G401 (cell line): ENCODE data around the gene ADAMTS6. TPM values are rescaled to one million over a fixed set of nuclear protein-coding genes. Genes with fewer than 3 reads are reported as not detected.
A peak's percentile ranks its signal among the peaks of the same experiment; 100 is the strongest.

Source experiments
- DNase-seq: peaks from one replicate; pipeline ENCODE4 v3.0.0-alpha.2; 2015; ENCODE audit warnings: low spot score
- in situ Hi-C: cut with HindIII; loops from 2 replicates; pipeline ENCODE4 v1.10.0; 2016; ENCODE audit warnings: low sequenced_read_pairs, mixed read lengths
- total RNA-seq: library from RNA; depleted of rRNA; stranded (reverse); fragments of >200 nt; shearing (Covaris generic); gene quantifications from 2 replicates; pipeline ENCODE4 v1.2.3, GENCODE V29; 2014

The ADAMTS6 gene
- total RNA-seq, 1 experiment from 2014 or later = 15.7 TPM

DNA sequence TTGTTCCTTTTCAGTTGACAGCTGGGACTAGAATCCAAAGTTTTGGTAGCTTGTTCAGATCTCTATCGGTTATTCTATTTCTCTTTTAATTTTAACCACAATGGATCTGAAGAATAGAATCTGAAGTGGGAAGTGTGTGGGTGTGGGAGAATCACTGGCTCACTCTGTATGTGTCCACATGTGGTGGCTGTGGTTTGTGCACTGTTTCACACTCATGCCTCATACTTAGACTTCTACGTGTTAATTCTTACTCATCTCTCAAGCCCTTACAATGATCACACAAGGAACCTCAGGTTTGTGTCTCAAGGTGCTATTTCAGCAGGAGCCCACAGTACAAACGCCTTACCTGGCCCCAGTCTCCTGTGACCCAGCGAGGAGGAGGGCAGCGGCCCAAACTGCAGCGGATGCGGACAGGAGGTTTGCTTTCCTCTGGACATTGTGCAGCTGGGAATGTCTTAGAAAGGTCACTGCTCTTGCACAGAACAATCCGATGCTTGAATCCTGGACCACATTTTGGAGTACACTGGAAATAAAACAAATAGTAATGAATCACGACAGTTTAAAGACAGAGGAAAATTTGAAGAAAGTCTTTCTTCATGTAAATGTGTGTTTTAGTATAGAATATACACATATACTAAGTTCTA lies 309.1 kb downstream of the ADAMTS6 start:
- no peak for DNase-seq
- in situ Hi-C loops = no loop called here

DNA sequence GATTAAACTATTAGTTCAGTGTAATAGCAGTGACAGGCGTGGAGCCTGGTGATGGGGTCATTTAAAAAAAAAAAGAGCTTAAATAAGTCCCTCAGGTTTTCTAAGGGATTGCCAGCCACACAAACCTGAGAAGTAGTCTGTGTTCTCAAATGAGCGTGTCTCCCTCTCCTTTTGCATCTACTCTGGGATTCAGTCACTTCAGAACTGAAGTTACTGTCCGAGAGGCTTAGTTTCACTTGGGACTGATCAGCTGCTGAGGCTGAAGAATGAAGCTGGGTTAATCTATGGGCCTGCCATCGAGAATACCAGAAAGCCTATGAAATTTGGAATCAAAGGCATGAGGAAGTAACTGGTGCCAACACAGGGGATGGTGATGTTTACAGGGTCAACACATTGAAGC lies 310.1 kb downstream of the ADAMTS6 start:
- no peak for DNase-seq
- in situ Hi-C loops = no loop called here

DNA sequence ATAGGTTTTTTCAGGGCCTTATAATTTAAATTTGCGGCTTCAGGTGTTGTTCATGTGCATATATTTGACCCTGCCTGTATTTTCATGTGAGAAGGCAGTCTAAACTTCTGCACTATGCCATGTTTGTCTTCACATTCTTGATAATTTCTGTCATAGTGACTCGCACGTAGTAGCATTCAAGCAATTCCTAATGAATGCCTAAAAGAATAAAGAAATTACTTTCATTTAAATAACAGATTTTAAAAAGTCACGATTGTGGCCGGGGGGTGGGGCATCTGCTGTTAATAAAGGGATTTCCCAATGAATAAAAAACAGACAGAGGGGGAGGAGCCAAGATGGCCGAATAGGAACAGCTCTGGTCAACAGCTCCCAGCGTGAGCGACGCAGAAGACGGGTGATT lies 318.0 kb downstream of the ADAMTS6 start:
- no peak for DNase-seq
- in situ Hi-C loops = no loop called here

DNA sequence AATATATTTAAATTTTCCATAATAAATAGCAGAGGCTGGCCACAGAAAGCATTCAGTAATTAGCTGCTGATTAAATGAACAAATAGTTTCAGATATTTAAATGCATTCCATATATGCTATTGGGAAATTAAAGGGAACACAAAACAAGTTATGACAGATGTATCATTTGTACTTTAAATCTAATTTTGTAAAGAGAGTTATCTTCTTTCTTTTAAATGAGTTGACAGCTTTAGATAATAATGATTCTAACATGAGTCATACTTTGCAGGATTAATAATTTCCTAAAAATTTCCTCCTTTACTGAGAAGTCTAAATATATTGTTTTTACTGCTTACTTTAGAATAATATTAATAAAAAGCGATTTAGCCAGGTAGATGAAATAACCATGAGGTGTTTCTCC lies 320.1 kb downstream of the ADAMTS6 start:
- no peak for DNase-seq
- in situ Hi-C loops = no loop called here

DNA sequence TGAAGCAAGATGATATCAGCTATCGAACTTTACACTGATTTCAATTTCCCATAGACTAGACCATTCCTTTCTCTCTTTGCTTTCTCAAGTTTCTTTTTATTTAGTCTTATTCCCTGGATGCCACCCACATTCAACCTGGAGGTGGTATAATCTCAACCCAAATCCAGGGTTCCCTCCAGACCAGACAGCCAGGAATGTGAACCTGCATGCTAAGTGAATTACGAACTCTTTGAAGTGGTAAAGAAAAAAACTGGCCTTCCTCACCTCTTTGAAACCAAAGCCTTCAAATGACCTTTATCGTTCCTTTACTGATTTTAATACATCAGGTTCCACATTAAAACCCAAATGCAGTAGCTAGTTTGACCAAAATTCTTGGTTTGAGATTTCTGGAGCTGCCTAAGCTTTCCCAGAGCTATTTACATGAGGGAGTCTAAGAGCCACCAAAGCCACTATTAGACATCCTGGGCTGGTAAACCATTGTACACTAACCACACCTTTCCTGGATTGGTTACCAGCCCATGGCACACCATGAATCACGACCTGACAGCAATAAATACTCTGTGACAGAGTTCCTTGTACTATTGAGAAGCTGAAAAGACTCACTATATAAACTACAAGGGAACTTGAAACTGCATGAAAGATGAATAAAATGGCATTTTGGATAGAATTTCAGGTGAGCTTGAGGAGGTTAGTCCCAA lies 323.7 kb downstream of the ADAMTS6 start:
- in situ Hi-C loops = no loop called here

DNA sequence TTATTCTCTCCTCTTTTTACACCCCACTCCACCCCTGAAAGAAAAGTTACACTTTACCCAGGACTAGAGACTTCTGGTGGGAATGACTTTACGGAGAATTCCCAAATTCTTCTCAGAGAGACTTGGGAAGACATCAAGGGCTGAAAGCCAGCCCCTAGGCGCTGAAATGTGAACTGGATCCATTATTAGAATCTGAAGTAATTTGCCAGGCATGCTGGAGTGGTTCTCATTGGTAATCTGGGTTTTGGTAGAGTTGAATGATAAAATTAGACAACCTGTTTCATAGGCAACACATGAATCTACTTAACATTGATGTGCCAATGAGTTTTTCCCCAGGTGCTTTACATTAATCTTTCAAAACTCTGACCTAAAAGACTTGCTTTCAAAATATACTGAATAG lies 324.8 kb downstream of the ADAMTS6 start:
- in situ Hi-C loops = no loop called here

More for the DNA sequence above, 323.7 kb downstream of the ADAMTS6 start:
- no peak for DNase-seq

DNA sequence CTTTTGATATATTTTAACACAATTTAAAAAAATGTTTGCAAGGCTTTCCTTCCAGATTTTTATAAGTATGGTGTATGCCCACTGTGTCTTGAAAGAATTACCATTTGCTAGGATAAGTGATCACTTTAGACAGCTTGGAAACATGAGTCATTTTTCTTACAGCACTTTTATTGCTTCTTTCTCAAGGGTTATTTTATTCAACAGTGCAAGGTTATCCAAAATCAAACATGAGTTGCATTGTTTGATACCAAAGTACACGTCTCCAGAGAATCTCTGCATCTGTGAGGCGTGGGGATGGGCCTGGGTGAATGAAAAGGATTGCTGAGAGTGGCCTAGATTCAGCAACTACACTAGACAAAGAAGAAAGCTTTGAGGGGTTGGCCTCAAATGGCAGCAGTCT lies 329.6 kb downstream of the ADAMTS6 start:
- in situ Hi-C loops = no loop called here
- no peak for DNase-seq

More for the DNA sequence above, 324.8 kb downstream of the ADAMTS6 start:
- no peak for DNase-seq

DNA sequence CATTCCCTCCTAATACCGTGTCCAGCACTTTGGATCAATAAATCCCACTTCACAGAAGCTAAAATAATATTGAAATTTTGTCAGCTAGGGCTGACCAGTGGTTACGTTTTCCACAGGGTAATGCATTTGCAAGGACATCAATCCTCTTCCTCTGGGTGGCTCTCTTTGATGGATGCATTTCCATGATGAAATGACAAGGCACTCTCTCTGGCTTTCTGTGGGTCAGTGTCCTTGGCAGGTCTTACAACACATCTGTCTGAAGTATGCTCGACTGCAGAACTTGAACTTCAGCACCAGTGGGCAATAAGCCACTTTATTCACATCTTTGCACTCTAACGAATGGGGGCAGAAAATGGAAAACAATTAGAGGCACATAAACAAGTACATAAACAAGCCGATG lies 330.1 kb downstream of the ADAMTS6 start:
- in situ Hi-C loops = no loop called here
- DNase-seq = no peak

DNA sequence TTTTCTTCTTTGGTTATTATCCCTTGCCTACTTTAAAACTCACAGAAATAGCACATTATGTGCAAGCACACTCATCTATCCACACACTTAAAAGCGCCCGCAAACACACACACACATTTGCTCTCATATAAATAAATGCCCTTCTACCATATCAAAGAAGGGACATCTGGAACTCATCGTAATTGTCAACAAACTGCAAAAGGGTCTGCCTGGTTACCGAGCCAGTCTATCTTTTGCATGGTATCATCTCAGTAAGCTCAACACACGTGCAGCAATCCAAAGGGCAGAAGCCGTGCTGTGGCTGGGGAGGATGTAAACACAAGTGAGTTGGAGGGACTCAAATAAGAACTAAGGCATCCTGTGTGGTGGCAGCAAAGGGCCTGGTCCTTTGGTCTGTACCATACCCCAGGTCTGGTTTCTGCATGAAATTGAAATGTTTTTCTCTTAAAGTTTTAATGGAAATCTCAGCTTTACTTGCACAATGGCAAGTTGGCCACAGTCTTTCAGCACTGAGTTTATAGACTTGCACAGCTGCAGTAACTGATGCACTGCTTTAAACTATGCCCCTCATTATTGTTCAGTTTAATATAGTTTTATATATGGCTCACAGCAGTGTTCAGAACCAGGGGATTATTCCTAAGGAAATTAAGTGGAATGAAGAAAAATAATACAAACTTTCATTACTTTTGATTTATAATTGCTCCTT lies 331.0 kb downstream of the ADAMTS6 start:
- in situ Hi-C loops = no loop called here
- DNase-seq = no peak

DNA sequence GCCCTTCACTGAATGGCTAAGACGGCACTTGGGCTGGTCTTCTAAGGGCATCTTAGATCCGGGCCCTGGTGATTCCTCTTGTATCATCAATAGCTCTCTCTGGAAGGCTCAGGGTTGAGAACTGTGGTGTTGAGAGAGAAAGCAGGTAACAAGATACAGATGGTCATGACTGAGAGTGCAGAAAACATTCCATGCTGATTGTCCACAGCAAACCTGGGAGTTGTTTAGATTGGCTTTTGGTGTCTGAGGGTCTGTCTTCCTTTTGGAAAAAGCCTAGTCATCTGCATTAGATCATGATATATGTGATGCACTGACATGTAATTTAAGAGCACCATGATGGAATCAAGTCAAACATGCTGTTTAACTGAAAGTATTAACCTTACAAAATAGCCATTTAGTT lies 331.9 kb downstream of the ADAMTS6 start:
- in situ Hi-C loops = no loop called here
- DNase-seq = no peak

DNA sequence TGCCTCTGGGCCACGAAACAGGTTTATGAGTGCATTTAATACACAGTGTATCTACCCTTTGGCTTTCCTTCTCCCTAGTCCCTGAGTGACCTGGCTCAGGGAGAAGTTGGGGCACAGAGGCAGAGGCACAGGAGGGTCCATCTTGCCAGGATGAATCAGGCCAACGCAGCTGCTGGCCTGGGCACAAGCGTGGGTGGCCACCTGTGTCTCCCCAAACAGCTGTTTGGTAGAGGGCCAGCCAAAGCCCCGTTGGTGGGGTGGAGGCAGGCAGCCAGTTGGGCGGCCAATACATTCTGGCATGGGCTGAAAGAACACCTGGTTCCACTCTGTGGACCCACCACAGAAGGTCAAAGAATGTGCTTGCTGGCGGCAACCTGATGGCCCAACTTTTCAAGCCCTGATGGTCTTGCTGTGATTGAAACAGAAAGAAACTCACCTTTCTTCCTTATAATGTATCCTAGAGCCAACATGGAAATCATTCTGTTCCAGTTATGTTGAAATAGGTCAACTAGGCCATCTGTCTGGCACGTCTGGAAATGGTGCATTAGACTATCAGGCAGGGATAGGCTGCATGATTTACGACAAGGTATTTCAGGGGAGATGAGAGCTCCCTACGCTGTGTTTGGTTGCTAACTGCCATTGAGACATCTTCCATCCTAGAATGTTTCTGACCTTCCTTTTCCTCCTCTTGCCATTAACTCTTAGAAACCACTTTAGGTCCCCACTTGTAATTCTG lies 337.4 kb downstream of the ADAMTS6 start:
- in situ Hi-C loops = no loop called here
- DNase-seq = peak; percentile 21

DNA sequence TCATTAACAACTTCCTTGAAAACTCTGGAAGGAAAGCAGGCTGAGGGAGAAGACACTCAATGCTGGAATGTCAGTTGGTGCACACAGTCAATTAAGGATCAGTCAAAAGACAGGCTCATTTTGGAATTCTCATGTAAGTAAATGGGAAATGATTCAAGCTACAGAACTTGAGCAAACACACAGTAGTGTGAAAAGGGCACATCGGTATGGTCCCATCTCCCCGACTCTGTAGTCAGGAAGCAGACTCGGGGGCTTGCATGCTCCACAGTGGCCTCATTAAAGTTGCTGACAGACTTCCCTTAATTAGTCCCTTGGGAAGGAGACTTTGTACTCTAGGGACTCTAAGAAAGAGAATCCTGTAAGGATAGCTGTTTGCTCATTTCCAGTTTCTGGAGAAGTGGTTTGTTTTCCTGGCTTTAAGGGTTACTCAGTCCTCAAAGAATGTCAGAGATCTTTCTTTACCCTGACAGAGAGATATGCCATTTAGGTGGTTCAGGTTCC lies 339.2 kb downstream of the ADAMTS6 start:
- in situ Hi-C loops = no loop called here
- DNase-seq = peak; percentile 69

DNA sequence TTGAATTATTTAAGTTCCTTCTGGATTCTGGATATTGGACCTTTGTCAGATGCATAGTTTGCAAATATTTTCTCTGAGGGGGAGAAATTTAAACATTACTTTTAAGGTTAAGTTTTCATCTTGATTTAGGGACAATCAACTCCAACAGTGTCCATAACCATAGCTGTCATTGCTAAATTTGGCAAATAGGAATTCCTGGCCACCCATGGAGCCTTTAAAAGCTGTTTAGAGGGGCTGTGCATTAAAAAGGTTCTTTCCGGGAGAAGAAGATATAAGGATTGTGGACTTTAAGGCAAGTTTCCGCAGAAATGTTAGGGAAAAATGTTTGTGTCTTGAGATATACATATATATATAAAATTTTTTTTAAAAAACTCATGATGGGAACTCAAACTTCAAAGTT lies 339.7 kb downstream of the ADAMTS6 start:
- in situ Hi-C loops = no loop called here
- DNase-seq = peak; percentile 25

DNA sequence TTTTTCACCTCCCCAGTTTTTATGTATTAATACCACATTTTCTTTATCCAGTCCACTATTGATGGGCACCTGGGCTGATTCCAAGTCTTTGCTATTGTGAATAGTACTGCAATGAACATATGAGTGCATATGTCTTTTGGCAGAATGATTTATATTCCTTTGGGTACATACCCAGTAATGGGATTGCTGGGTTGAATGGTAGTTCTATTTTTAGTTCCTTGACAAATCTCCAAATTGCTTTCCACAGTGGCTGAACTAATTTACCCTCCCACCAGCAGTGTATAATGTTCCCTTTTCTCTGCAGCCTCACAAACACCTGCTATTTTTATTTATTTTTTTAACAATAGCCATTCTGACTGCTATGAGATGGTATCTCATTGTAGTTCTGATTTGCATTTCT lies 340.2 kb downstream of the ADAMTS6 start:
- no peak for DNase-seq
- in situ Hi-C loops = no loop called here

DNA sequence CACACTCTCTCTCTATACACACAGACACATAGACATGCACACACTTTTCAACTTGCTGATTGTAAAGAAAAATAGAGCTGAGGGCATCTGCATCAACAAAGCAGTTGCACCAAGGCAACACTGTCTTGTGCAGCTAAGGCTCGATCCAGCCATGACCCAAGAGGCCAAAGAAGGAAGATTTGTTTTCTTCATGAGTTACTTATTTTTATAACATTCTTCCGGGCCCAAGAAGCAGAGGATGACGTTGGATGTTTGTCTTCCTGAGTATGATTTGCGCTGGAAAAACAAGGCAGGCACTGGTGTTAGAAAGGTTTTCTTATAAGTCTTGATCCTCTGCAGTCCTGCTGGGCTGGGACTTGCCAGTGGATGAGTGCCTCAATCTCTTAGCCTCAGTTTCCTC lies 344.1 kb downstream of the ADAMTS6 start:
- no peak for DNase-seq
- in situ Hi-C loops = no loop called here

DNA sequence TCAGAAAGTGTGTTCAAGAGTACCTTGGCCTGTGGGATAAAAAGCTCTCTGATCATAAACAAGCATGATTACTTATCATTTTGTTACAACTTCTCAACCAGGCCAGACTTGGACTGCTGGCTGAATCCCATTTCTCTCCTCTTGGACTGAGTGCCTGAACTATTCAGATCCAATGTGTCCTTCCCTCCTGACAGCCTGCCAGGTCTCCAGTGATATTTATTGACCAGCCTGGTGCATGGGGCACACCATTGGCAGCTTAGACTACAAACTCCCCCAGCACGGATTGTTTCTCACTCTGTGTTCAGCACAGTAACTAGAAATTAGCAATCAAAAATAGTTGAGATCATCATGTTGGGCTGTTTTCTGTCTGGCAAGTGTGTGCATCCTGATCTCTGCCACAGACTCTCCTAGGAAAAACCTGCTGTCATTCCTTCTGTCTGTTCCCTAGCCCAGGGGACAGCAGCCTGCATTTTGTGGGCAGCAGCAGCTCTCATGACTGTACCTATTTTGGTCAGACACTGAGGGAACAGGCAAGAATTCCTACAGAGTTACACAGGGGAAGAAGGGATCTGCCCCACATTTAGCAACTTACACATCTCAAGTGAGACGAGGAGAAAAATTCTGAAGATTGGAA lies 348.1 kb downstream of the ADAMTS6 start:
- peak; percentile 41 for DNase-seq
- in situ Hi-C loops = no loop called here

DNA sequence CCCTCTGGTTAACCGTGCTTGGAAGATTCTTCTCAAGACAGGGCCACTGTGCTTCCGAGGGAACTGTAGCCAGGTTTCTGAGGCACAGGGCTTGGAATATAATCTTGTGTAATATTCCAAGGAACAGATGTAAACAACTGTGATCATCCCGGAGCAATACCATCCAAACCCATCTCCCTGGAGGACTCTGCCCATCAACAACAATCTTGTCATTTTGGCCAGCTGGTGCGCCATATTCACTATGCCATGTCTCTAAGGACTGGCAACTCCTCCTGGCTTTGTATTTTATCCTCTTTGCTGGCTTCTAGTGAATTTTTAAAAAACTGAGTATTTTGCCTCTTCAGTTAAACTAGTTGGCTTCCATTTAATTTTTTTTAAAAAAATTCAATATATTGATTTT lies 349.3 kb downstream of the ADAMTS6 start:
- in situ Hi-C loops = no loop called here
- no peak for DNase-seq

DNA sequence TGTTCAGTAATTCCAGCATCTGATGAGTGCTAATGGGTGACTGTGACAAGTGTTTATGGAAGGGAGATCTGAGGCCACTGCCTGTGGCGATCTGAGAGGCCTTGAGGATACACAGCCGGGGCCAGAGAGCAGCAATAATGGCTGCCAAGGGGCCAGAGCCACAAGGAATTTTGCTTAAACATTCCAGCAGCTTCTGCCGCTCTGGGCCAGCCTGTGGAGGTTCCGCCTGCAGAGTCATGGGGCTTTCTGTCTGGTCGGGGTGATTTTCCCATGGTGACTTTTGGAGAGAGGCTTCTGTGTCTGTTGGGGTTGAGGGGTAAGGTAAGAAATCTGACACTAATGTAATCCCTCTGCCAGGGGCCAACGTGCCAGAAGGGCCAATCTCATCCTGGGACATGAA lies 353.5 kb downstream of the ADAMTS6 start:
- in situ Hi-C loops = no loop called here
- DNase-seq = peak; percentile 43

DNA sequence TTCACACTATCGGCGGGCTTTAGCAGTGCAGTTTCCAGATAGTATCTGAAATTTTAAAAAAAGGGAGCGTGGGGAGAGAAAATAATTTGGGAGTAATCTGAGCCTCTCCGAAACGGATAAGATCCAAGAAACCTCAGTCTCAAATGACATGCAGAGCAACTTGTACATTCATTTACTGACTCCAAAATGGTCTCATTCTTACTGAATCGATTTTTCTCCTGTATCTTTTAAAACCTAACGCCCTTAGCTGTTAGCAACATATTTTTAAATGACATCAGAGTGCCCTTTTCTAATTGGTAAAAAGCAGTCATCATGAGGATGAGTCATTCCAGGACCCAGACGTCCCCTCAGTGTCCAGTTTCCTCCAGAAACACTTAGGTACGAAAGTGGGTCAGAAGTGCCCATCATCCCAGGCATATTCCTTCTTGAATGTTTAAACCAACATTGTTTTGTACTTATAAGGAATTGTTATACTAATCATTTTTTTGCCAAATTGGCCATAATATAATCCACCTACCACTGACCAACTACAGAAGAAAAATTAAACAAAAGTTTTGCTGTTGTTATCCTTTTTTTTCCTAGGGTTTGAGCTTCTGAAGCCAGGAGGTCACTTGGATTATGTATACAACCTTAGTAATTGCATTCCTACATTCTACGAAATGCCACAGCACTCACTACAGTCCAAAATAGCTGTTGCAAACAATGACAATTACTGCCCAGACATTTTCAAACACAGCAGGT lies 354.4 kb downstream of the ADAMTS6 start:
- in situ Hi-C loops = no loop called here
- DNase-seq = peak; percentile 44
